ENCODE results near the gene CACNB2.

DNA sequence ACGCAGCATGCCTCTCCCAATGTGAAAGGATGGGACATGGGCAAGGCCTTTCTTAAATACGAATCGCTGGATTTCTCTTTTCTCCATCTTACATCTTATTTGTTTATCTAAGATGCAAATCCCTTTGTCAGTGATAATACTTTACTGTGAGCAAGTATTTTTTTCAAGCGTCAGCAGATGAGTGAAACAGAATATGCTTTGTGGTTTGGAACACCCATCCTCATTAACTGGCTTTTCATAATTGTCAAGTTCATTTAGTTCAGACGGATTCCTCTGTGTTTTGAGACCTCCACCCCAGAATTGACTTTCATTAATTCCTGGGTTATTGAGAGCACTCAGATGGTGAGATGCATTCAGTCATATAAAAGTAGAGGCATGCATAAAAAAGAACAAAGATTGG lies 361.4 kb downstream of the CACNB2 start:
- TF ChIP-seq POLR2A (IDR thresholded peaks at IDR 0.05): no peak
- TF ChIP-seq, protein P1, sequence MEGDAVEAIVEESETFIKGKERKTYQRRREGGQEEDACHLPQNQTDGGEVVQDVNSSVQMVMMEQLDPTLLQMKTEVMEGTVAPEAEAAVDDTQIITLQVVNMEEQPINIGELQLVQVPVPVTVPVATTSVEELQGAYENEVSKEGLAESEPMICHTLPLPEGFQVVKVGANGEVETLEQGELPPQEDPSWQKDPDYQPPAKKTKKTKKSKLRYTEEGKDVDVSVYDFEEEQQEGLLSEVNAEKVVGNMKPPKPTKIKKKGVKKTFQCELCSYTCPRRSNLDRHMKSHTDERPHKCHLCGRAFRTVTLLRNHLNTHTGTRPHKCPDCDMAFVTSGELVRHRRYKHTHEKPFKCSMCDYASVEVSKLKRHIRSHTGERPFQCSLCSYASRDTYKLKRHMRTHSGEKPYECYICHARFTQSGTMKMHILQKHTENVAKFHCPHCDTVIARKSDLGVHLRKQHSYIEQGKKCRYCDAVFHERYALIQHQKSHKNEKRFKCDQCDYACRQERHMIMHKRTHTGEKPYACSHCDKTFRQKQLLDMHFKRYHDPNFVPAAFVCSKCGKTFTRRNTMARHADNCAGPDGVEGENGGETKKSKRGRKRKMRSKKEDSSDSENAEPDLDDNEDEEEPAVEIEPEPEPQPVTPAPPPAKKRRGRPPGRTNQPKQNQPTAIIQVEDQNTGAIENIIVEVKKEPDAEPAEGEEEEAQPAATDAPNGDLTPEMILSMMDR (IDR thresholded peaks at IDR 0.05): no peak

Measured in adrenal gland (tissue), 5 donors.